Central memory CD8-positive, alpha-beta T cell (primary cell): ENCODE results near the gene NUPR1.
"Not testable (repeated sequence)": the region's sequence is repeated elsewhere in the genome, so short reads cannot be mapped to it uniquely, and the experiment has no call there.

Experiments used
- ATAC-seq: fragments of 150-1000 bp; cut with Tn5 transposase; replicated peaks from 2 replicates; pipeline ENCODE4 v1.10.0; 2022; ENCODE audit warnings: mild to moderate bottlenecking, moderate FRiP score, moderate number of reproducible peaks; ENCODE audit not compliant: poor library complexity, severe bottlenecking; ENCODE audit errors: extremely low read depth
- DNase-seq, 2 donors: peaks; one replicate each; pipeline ENCODE4 v3.0.0; 2021; ENCODE audit warnings: low spot score in 2 of 2
- H3K27ac Mint-ChIP-seq: one replicate; pipeline ENCODE4 v1.8.0; 2022; ENCODE audit warnings: low read depth, mild to moderate bottlenecking, moderate library complexity, mixed read lengths
- H3K27me3 Mint-ChIP-seq: one replicate; pipeline ENCODE4 v1.8.0; 2022; ENCODE audit warnings: mixed read lengths
- H3K36me3 Mint-ChIP-seq: one replicate; pipeline ENCODE4 v1.8.0; 2022; ENCODE audit warnings: mild to moderate bottlenecking, moderate library complexity, mixed read lengths; ENCODE audit not compliant: insufficient read depth
- H3K4me1 Mint-ChIP-seq: one replicate; pipeline ENCODE4 v1.8.0; 2022; ENCODE audit warnings: mixed read lengths
- H3K4me3 Mint-ChIP-seq: one replicate; pipeline ENCODE4 v1.8.0; 2022; ENCODE audit warnings: mild to moderate bottlenecking, moderate library complexity, mixed read lengths
- H3K9me3 Mint-ChIP-seq: one replicate; pipeline ENCODE4 v1.8.0; 2022; ENCODE audit warnings: mixed read lengths

Gene NUPR1

DNA sequence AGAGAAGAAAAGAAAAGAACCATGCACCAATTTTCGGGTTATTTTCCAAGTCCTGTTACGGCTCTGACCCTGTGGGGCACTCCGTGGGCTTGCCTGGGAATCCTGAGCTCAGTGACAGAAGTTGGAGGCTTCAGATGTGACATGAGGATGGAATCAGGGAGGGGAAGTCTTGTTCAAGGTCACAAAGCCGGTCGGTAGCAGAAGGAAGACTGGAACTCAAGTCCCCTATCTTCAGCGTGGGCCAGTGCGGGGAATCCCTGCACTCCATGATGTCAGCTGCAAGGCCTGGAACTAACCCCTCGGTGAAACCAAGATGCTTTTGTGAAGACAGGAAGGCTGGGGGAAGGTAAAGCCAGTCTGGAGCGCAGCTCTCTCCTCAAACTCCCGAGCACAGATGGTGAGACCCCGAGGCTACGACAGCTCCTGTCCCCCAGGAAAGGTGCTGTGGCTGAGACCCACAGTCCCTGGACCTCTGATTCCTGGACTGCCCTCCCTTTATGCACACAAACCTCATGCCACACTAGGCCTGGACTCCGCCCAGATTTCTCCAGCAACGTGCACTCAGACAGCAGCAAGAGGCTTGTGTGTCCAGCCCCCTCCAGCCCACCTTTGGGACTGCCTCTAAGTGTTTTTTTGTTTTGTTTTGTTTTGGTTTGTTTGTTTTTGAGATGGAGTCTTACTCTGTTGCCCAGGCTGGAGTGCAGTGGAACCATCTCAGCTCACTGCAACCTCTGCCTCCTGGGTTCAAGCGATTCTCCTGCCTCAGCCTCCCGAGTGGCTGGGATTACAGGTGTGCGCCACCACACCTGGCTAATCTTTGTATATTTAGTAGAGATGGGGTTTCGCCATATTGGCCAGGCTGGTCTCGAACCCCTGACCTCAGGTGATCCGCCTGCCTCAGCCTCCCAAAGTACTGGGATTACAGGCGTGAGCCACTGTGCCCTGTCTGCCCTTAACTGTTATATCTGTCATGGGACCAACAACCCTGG, 26.7 kb downstream of the NUPR1 start:
- ATAC-seq: no peak
- Mint-ChIP-seq H3K27me3 (no peaks in the 10 kb centered on the region), H3K36me3 (peaks cover under 1% of the 10 kb centered on the region), H3K4me3 (no peak overlapping the region), H3K27ac (peak overlapping the region; percentile 83), H3K4me1 (peaks cover 14% of the 10 kb centered on the region), H3K9me3 (no peaks in the 10 kb centered on the region)
- DNase-seq: no peak

DNA sequence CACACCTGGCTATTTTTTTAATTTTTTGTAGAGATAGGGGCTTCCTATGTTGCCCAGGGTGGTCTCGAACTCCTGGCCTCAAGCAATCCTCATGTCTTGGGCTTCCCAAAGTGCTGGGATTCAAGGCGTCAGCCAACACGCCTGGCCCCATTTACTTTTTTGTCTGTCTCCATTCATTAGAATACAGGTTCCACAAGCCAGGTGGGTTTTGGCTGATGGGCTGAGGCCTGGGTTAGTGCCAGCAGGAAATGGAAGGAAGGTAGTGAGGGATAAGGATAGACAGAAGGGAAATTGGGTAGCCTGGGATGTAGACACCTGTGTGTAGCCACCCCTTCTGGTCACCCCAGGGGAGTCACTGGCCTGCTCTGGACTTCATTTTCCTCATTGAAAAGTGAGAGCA, 27.7 kb downstream of the NUPR1 start:
- no peak for ATAC-seq
- H3K27ac Mint-ChIP-seq: no peak overlapping the region
- H3K4me3 Mint-ChIP-seq: no peak overlapping the region
- no peaks in the 10 kb centered on the region for H3K27me3 Mint-ChIP-seq
- H3K4me1 Mint-ChIP-seq: peaks cover 25% of the 10 kb centered on the region
- DNase-seq: no peak
- H3K36me3 Mint-ChIP-seq: peaks cover 1% of the 10 kb centered on the region
- no peaks in the 10 kb centered on the region for H3K9me3 Mint-ChIP-seq

- H3K9me3 Mint-ChIP-seq: no peaks in the 10 kb centered on the region
- no peaks in the 10 kb centered on the region for H3K27me3 Mint-ChIP-seq
- H3K36me3 Mint-ChIP-seq: peaks cover 1% of the 10 kb centered on the region
- no peak for DNase-seq
- no peak for ATAC-seq
- H3K4me1 Mint-ChIP-seq: peaks cover 26% of the 10 kb centered on the region
- no peak overlapping the region for H3K4me3 Mint-ChIP-seq
- H3K27ac Mint-ChIP-seq: no peak overlapping the region
Observed at GRCh38 chr16:28505489-28506137, 33.2 kb downstream of the NUPR1 start.

GRCh38 chr16:28504707-28505404, 33.9 kb downstream of the NUPR1 start:
- no peaks in the 10 kb centered on the region for H3K9me3 Mint-ChIP-seq
- ATAC-seq: no peak
- H3K4me3 Mint-ChIP-seq: no peak overlapping the region
- peaks cover 26% of the 10 kb centered on the region for H3K4me1 Mint-ChIP-seq
- no peak for DNase-seq
- no peaks in the 10 kb centered on the region for H3K27me3 Mint-ChIP-seq
- no peak overlapping the region for H3K27ac Mint-ChIP-seq
- peaks cover 1% of the 10 kb centered on the region for H3K36me3 Mint-ChIP-seq

- no peak overlapping the region for H3K4me3 Mint-ChIP-seq
- H3K36me3 Mint-ChIP-seq: peaks cover 4% of the 10 kb centered on the region
- no peaks in the 10 kb centered on the region for H3K9me3 Mint-ChIP-seq
- ATAC-seq (no peak), DNase-seq (no peak)
- no peaks in the 10 kb centered on the region for H3K27me3 Mint-ChIP-seq
- H3K27ac Mint-ChIP-seq: no peak overlapping the region
- peaks cover 26% of the 10 kb centered on the region for H3K4me1 Mint-ChIP-seq
Observed at GRCh38 chr16:28503470-28504259, 35.1 kb downstream of the NUPR1 start.

GRCh38 chr16:28502290-28502689, 36.5 kb downstream of the NUPR1 start:
- Mint-ChIP-seq H3K4me3 (no peak overlapping the region), H3K27ac (no peak overlapping the region), H3K36me3 (peaks cover 8% of the 10 kb centered on the region), H3K9me3 (no peaks in the 10 kb centered on the region), H3K4me1 (peaks cover 18% of the 10 kb centered on the region), H3K27me3 (no peaks in the 10 kb centered on the region)
- ATAC-seq (no peak), DNase-seq (no peak)

GRCh38 chr16:28501258-28502232, 37.2 kb downstream of the NUPR1 start:
- Mint-ChIP-seq H3K27me3 (no peaks in the 10 kb centered on the region), H3K9me3 (no peaks in the 10 kb centered on the region), H3K27ac (no peak overlapping the region), H3K4me1 (peaks cover 18% of the 10 kb centered on the region), H3K36me3 (peaks cover 10% of the 10 kb centered on the region), H3K4me3 (no peak overlapping the region)
- no peak for DNase-seq
- ATAC-seq: no peak

- not testable (repeated sequence) for H3K4me3 Mint-ChIP-seq, H3K27me3 Mint-ChIP-seq, H3K9me3 Mint-ChIP-seq, ATAC-seq, H3K36me3 Mint-ChIP-seq, DNase-seq, H3K27ac Mint-ChIP-seq
- H3K4me1 Mint-ChIP-seq: peaks cover 21% of the 10 kb centered on the region
Observed at GRCh38 chr16:28500476-28501180, 38.1 kb downstream of the NUPR1 start.

GRCh38 chr16:28499854-28500253, 38.9 kb downstream of the NUPR1 start:
- no peak for DNase-seq
- H3K27me3 Mint-ChIP-seq: no peaks in the 10 kb centered on the region

GRCh38 chr16:28498666-28499381, 40.0 kb downstream of the NUPR1 start:
- no peak overlapping the region for H3K4me3 Mint-ChIP-seq
- H3K27me3 Mint-ChIP-seq: no peaks in the 10 kb centered on the region
- DNase-seq (no peak), ATAC-seq (no peak)
- H3K27ac Mint-ChIP-seq: no peak overlapping the region
- H3K9me3 Mint-ChIP-seq: no peaks in the 10 kb centered on the region
- H3K36me3 Mint-ChIP-seq: peaks cover 19% of the 10 kb centered on the region
- H3K4me1 Mint-ChIP-seq: peaks cover 39% of the 10 kb centered on the region

More at GRCh38 chr16:28499854-28500253, 38.9 kb downstream of the NUPR1 start:
- peaks cover 12% of the 10 kb centered on the region for H3K36me3 Mint-ChIP-seq
- H3K4me3 Mint-ChIP-seq: no peak overlapping the region
- peaks cover 29% of the 10 kb centered on the region for H3K4me1 Mint-ChIP-seq
- H3K27ac Mint-ChIP-seq: no peak overlapping the region
- H3K9me3 Mint-ChIP-seq: no peaks in the 10 kb centered on the region
- no peak for ATAC-seq
